Gastrocnemius medialis (tissue), 4 donors: ENCODE measurements around the gene NAA11. TPM values are rescaled to one million over a fixed set of nuclear protein-coding genes. Genes with fewer than 3 reads are reported as not detected.

ENCODE experiments used
- ATAC-seq, 2 donors: fragments of 150-250 bp; one replicate each; pipeline ENCODE4 v1.9.1; 2016
- DNase-seq, 2 donors: peaks; one replicate each; pipeline ENCODE4 v3.0.0-alpha.2; 2019
- H3K27ac ChIP-seq, 4 donors: fragments of 200-600 bp; sonication (generic); 1 replicate in 1 of 4; 2 replicates in 3 of 4; pipeline ENCODE4 v1.5.1; 2016 to 2018; ENCODE audit warnings: mild to moderate bottlenecking in 2 of 4, moderate library complexity in 1 of 4
- H3K27me3 ChIP-seq, 3 donors: fragments of 200-600 bp; sonication (generic) in 2 of 3; 1 replicate in 1 of 3; 2 replicates in 2 of 3; pipeline versions ENCODE4 v1.5.1 to v1.6.0; 2016 to 2019; ENCODE audit warnings: mild to moderate bottlenecking in 1 of 3, moderate library complexity in 1 of 3
- H3K36me3 ChIP-seq, 2 donors: fragments of 200-600 bp; sonication (generic) in 1 of 2; one replicate each; pipeline ENCODE4 v1.5.1; 2017 to 2018
- H3K4me1 ChIP-seq, 2 donors: fragments of 200-600 bp; sonication (generic) in 1 of 2; one replicate each; pipeline ENCODE4 v1.5.1; 2016 to 2017; ENCODE audit warnings: mild to moderate bottlenecking in 2 of 2
- H3K4me3 ChIP-seq, 4 donors: fragments of 200-600 bp; sonication (generic) in 3 of 4; 1 replicate in 1 of 4; 2 replicates in 3 of 4; pipeline ENCODE4 v1.5.1; 2016 to 2019; ENCODE audit warnings: mild to moderate bottlenecking in 2 of 4
- H3K9me3 ChIP-seq, 3 donors: fragments of 200-600 bp; sonication (generic) in 2 of 3; 1 replicate in 1 of 3; 2 replicates in 2 of 3; pipeline ENCODE4 v1.5.1; 2016 to 2019
- POLR2A ChIP-seq, 2 donors: fragments of 450-650 bp; IDR thresholded peaks; one replicate each; pipeline ENCODE4 v1.6.1; 2017; ENCODE audit warnings: antibody characterized with exemption in 2 of 2, mild to moderate bottlenecking in 2 of 2, moderate library complexity in 2 of 2
- in situ Hi-C, 4 donors: fragments of 200-750 bp; cut with MboI; loops; one replicate each; pipeline versions ENCODE4 v1.15.0 to v1.8.0; 2017; ENCODE audit warnings: low sequenced_read_pairs in 4 of 4
- intact Hi-C: fragments of 100-400 bp; cut with DNase I; formaldehyde crosslinking; loops from one replicate; pipeline ENCODE4 v1.15.1; 2023; ENCODE audit warnings: low total_unique reads
- total RNA-seq, 4 donors: library from RNA; depleted of rRNA; stranded (reverse); fragments of >200 nt; gene quantifications; one replicate each; pipeline versions ENCODE4 v1.1.0 to v1.2.3, GENCODE V29; 2016
- TF ChIP-seq, protein P1 (sequence below), 5 experiments: fragments of 450-650 bp in 3 of 5; fragments of 200-600 bp in 2 of 5; sonication (generic) in 2 of 5; IDR thresholded peaks in 4 of 5; conservative IDR thresholded peaks in 1 of 5; 1 replicate in 4 of 5; 2 replicates in 1 of 5; pipeline ENCODE4 v1.5.1; 2016 to 2019; ENCODE audit warnings: antibody characterized with exemption in 5 of 5, mild to moderate bottlenecking in 3 of 5, moderate library complexity in 3 of 5

Gene NAA11
- total RNA-seq, 4 donors from 2014 or later, result not detected

DNA sequence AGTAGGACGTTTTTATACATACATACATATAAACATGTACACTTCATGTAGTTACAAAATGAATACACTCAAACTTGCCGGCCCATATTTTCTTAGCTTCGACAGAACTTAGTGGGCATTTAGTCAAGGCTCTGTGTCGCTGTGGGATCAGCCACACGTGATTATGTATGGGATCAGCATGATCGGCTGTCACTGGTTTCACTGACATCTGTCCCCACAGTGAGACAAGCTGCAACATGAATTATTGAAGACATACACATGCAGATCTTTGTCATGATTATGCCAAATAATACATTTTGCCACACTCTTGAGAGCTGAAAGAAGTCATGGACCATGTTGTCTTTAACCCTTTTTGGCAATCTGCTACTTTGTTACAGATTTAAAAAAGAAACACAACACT is 38.2 kb upstream of the NAA11 start:
- no peak overlapping the region for H3K4me3 ChIP-seq
- H3K36me3 ChIP-seq, result no peaks in the 10 kb centered on the region
- ATAC-seq, result no peak
- in situ Hi-C loops, result no loop called here
- H3K9me3 ChIP-seq, result no peaks in the 10 kb centered on the region
- TF ChIP-seq POLR2A (IDR thresholded peaks at IDR 0.05), result no peak
- TF ChIP-seq, protein P1, sequence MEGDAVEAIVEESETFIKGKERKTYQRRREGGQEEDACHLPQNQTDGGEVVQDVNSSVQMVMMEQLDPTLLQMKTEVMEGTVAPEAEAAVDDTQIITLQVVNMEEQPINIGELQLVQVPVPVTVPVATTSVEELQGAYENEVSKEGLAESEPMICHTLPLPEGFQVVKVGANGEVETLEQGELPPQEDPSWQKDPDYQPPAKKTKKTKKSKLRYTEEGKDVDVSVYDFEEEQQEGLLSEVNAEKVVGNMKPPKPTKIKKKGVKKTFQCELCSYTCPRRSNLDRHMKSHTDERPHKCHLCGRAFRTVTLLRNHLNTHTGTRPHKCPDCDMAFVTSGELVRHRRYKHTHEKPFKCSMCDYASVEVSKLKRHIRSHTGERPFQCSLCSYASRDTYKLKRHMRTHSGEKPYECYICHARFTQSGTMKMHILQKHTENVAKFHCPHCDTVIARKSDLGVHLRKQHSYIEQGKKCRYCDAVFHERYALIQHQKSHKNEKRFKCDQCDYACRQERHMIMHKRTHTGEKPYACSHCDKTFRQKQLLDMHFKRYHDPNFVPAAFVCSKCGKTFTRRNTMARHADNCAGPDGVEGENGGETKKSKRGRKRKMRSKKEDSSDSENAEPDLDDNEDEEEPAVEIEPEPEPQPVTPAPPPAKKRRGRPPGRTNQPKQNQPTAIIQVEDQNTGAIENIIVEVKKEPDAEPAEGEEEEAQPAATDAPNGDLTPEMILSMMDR (IDR thresholded peaks at IDR 0.05 in 4 of 5, conservative IDR thresholded peaks at IDR 0.05 in 1 of 5), result no peak
- no peak for DNase-seq
- H3K27ac ChIP-seq, result no peak overlapping the region
- no peaks in the 10 kb centered on the region for H3K4me1 ChIP-seq
- no peaks in the 10 kb centered on the region for H3K27me3 ChIP-seq
- intact Hi-C loops, result no loop called here

DNA sequence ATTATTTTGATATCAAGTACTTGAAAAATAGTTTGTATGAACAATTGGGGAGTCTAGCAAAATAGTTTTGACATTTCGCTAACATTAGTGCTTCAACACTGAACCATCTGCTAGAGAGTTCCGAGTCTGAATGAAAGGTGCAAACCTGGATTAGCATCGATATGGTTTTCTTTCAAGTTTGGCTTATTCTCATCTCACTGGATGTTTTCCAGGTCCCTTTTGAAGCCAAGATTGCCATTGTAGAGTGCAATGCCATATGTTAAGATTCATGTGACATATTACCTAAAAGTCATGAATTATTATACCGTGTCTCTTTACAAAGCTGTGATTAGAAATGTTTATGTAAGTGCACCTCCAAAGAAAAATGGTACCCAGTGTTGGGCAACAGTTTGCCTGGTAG is 36.8 kb upstream of the NAA11 start:
- TF ChIP-seq POLR2A (IDR thresholded peaks at IDR 0.05), result no peak
- TF ChIP-seq, protein P1 (IDR thresholded peaks at IDR 0.05 in 4 of 5, conservative IDR thresholded peaks at IDR 0.05 in 1 of 5), result no peak
- intact Hi-C loops, result no loop called here
- Histone ChIP-seq H3K9me3 (no peaks in the 10 kb centered on the region), H3K27me3 (no peaks in the 10 kb centered on the region), H3K4me1 (no peaks in the 10 kb centered on the region), H3K4me3 (no peak overlapping the region), H3K36me3 (no peaks in the 10 kb centered on the region), H3K27ac (no peak overlapping the region)
- ATAC-seq (no peak), DNase-seq (no peak)
- in situ Hi-C loops, result no loop called here

DNA sequence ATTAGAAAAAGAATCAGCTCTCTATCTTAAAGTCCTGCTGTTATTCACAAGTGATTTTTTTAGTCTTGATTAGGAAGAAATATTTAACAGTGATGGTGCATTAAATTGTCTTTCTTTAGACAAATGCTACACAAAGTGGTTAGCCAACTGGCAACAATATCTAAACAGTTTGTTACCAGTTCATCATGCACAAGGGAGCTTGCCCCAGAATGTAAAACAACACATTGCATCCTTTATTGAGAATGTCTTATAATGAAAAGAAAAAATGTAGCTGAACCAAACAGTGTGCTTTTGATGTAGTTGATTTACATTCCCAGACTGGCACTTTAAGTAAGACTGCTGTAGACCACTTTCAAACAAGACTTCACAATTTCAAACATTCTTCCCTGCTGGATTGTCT is 34.1 kb upstream of the NAA11 start:
- in situ Hi-C loops, result no loop called here
- no peaks in the 10 kb centered on the region for H3K9me3 ChIP-seq
- H3K36me3 ChIP-seq, result no peaks in the 10 kb centered on the region
- no peaks in the 10 kb centered on the region for H3K4me1 ChIP-seq
- intact Hi-C loops, result no loop called here
- no peak overlapping the region for H3K4me3 ChIP-seq
- no peak for ATAC-seq
- TF ChIP-seq POLR2A (IDR thresholded peaks at IDR 0.05), result no peak
- TF ChIP-seq, protein P1 (IDR thresholded peaks at IDR 0.05 in 4 of 5, conservative IDR thresholded peaks at IDR 0.05 in 1 of 5), result no peak
- no peak overlapping the region for H3K27ac ChIP-seq
- no peak for DNase-seq
- H3K27me3 ChIP-seq, result no peaks in the 10 kb centered on the region

DNA sequence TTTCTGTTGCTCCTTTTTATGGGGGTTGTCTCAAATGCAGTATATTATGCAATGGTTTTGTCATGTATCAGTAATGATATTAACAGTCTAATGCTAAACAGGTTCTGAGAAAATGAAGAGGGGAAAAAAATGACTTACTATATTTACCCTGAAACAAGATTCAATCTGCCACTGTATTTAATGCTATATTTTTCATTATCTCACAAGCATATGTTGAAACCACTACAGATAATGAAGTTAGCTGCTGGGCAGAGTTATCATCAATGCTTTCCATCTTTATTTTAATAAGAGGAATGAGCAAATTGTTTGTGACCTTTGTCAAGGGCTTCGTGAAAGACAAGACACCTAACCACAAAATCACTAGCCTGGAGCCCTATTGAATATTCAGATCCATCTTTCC is 32.6 kb upstream of the NAA11 start:
- ATAC-seq (no peak), DNase-seq (no peak)
- intact Hi-C loops, result no loop called here
- in situ Hi-C loops, result no loop called here
- Histone ChIP-seq H3K4me3 (no peak overlapping the region), H3K27me3 (no peaks in the 10 kb centered on the region), H3K9me3 (no peaks in the 10 kb centered on the region), H3K27ac (no peak overlapping the region), H3K36me3 (no peaks in the 10 kb centered on the region), H3K4me1 (no peaks in the 10 kb centered on the region)
- no peak for TF ChIP-seq POLR2A (IDR thresholded peaks at IDR 0.05)
- TF ChIP-seq, protein P1 (IDR thresholded peaks at IDR 0.05 in 4 of 5, conservative IDR thresholded peaks at IDR 0.05 in 1 of 5), result no peak

DNA sequence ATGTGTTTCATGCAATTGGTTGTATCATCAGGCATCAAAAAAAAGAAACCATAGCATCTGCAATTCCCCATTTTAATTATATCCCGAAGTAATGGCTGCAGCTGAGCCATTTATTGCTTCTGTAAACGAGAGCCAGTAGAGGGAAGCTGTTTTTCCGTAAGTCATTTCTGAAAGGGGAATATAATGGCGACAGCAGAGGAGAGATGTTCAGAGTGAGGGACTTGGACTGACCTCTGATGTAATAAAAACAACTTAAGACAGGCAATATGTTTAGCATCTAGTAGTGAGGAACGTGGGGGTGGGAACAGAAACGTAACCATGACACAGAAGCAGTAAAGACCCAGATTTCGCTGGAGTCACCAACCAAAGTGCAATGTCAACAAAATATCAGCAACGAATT is 31.5 kb upstream of the NAA11 start:
- in situ Hi-C loops, result no loop called here
- ATAC-seq (no peak), DNase-seq (no peak)
- intact Hi-C loops, result no loop called here
- TF ChIP-seq, protein P1 (IDR thresholded peaks at IDR 0.05 in 4 of 5, conservative IDR thresholded peaks at IDR 0.05 in 1 of 5), result no peak
- no peak for TF ChIP-seq POLR2A (IDR thresholded peaks at IDR 0.05)
- H3K36me3 ChIP-seq, result no peaks in the 10 kb centered on the region
- H3K27ac ChIP-seq, result no peak overlapping the region
- H3K4me3 ChIP-seq, result no peak overlapping the region
- H3K9me3 ChIP-seq, result no peaks in the 10 kb centered on the region
- H3K4me1 ChIP-seq, result no peaks in the 10 kb centered on the region
- H3K27me3 ChIP-seq, result no peaks in the 10 kb centered on the region
